Upper lobe of left lung (tissue), 6 donors: ENCODE results near the gene CXorf51A. TPM values are rescaled to one million over a fixed set of nuclear protein-coding genes. Genes with fewer than 3 reads are reported as not detected.
"Not testable (repeated sequence)": the region's sequence is repeated elsewhere in the genome, so short reads cannot be mapped to it uniquely, and the experiment has no call there.

ENCODE experiments used
- ATAC-seq, 2 donors: fragments of 200-7000 bp; cut with Tn5 transposase; one replicate each; pipeline ENCODE4 v1.9.1; 2022; ENCODE audit warnings: mild to moderate bottlenecking in 2 of 2, moderate library complexity in 2 of 2; ENCODE audit not compliant: low FRiP score in 2 of 2
- DNase-seq, 2 donors: peaks; one replicate each; pipeline ENCODE4 v3.0.0-alpha.2; 2019 to 2020
- H3K27ac ChIP-seq, 4 donors: fragments of 200-600 bp; sonication (generic); one replicate each; pipeline ENCODE4 v1.5.1; 2016 to 2019
- H3K27me3 ChIP-seq, 4 donors: fragments of 200-600 bp; sonication (generic); one replicate each; pipeline ENCODE4 v1.5.1; 2017 to 2019
- H3K36me3 ChIP-seq, 4 donors: fragments of 200-600 bp; sonication (generic); one replicate each; pipeline ENCODE4 v1.5.1; 2016 to 2019
- H3K4me1 ChIP-seq, 4 donors: fragments of 200-600 bp; sonication (generic); one replicate each; pipeline ENCODE4 v1.5.1; 2018 to 2019
- H3K4me3 ChIP-seq, 4 donors: fragments of 200-600 bp; sonication (generic); one replicate each; pipeline ENCODE4 v1.5.1; 2017 to 2019; ENCODE audit warnings: mild to moderate bottlenecking in 2 of 4, moderate library complexity in 1 of 4
- H3K9me3 ChIP-seq, 4 donors: fragments of 200-600 bp; sonication (generic); one replicate each; pipeline ENCODE4 v1.5.1; 2018 to 2019
- EP300 ChIP-seq, 4 donors: sonication (generic); formaldehyde crosslinking; IDR thresholded peaks; one replicate each; pipeline ENCODE4 v1.5.1; 2017; ENCODE audit warnings: antibody characterized with exemption in 4 of 4, control low read depth in 2 of 4
- POLR2A ChIP-seq, 4 donors: fragments of 450-650 bp; IDR thresholded peaks; one replicate each; pipeline ENCODE4 v1.5.1; 2016 to 2017; ENCODE audit warnings: antibody characterized with exemption in 4 of 4, mild to moderate bottlenecking in 2 of 4
- POLR2AphosphoS5 ChIP-seq, 2 donors: sonication (generic); formaldehyde crosslinking; IDR thresholded peaks; one replicate each; pipeline ENCODE4 v1.5.1; 2017; ENCODE audit warnings: antibody characterized with exemption in 2 of 2
- WGBS, 2 donors: methylation state at CpG; one replicate each; pipeline ENCODE4 v1.1.5; 2017 to 2018; 5-methylcytosine and 5-hydroxymethylcytosine counted together
- total RNA-seq, 6 donors: library from RNA; depleted of rRNA in 4 of 6; stranded (reverse); fragments of >200 nt in 4 of 6; gene quantifications; one replicate each; pipeline versions ENCODE4 v1.1.0 to v1.2.1, GENCODE V29; 2016 to 2021
- TF ChIP-seq, protein P1 (sequence below), 6 experiments: fragments of 450-650 bp in 4 of 6; fragments of 200-600 bp in 2 of 6; sonication (generic) in 2 of 6; IDR thresholded peaks; one replicate each; pipeline ENCODE4 v1.5.1; 2016 to 2019; ENCODE audit warnings: antibody characterized with exemption in 6 of 6
- donor health status: DM: no; HTN: no; CAD: no; lungs with moderate emphysema.
- donor health status: DM: no; HTN: yes; CAD: no; lungs with severe emphysema.

The CXorf51A gene
- not detected for total RNA-seq

DNA sequence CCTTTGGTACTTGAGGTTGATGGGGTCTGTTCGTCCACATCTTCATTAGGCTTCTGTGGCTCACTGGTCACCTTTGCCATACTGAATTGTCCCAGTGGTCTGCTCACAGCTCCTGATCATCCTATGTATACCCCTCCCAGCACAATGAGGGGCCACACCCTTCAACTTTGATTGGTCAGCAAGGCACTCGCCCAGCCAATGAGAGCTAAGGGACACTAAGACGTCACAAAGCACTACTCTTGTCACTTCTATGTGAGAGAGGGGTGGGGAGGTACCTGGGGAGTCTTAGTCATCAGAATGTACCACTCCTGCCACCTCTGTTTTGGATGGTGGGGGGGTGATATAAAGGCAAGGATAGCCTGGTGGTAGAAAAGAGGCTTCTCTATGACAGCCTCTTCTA lies at the start of gene CXorf51A:
Gene CXorf51A, minus strand, starts transcription at position 101 of the 400 bp plus-strand sequence. Its CDS starts 21 bp downstream, at position 80.
- H3K4me1 ChIP-seq, H3K9me3 ChIP-seq, H3K27ac ChIP-seq, DNase-seq, H3K27me3 ChIP-seq, H3K4me3 ChIP-seq, ATAC-seq, H3K36me3 ChIP-seq: not testable (repeated sequence)
- WGBS, 2 donors = no CpG with 5 or more reads among the region's 3 CpGs

DNA sequence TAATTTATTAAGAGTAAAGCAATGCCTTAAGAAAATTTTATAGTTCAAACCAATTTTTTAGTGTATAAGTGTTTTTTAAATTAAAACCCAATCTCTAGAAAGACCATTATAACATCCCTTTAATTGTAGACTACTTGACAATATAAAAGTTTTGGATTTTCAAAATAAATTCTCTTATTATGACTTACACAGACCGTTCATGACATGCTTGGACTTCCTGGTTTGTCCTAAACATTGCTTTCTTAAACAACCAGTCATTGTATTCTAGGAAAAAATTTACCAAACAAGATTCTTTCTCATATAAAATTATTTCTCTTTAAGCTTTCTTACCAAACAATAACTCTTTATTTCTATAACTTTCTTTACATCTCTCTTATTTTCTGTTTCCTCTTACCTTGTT lies 49.0 kb upstream of the CXorf51A start:
- no peak for DNase-seq
- H3K36me3 ChIP-seq = no peaks in the 10 kb centered on the region
- H3K4me3 ChIP-seq = no peak overlapping the region
- H3K9me3 ChIP-seq = peaks cover 0 to 11% (median 0%) of the 10 kb centered on the region in 4 donors
- no peak for ATAC-seq
- H3K27ac ChIP-seq = no peak overlapping the region
- 19 to 29% methylated on average over 1 of the region's 1 CpG for WGBS, 2 donors
- TF ChIP-seq POLR2A (IDR thresholded peaks at IDR 0.05) (no peak), POLR2AphosphoS5 (IDR thresholded peaks at IDR 0.05) (no peak), EP300 (IDR thresholded peaks at IDR 0.05) (no peak)
- TF ChIP-seq, protein P1, sequence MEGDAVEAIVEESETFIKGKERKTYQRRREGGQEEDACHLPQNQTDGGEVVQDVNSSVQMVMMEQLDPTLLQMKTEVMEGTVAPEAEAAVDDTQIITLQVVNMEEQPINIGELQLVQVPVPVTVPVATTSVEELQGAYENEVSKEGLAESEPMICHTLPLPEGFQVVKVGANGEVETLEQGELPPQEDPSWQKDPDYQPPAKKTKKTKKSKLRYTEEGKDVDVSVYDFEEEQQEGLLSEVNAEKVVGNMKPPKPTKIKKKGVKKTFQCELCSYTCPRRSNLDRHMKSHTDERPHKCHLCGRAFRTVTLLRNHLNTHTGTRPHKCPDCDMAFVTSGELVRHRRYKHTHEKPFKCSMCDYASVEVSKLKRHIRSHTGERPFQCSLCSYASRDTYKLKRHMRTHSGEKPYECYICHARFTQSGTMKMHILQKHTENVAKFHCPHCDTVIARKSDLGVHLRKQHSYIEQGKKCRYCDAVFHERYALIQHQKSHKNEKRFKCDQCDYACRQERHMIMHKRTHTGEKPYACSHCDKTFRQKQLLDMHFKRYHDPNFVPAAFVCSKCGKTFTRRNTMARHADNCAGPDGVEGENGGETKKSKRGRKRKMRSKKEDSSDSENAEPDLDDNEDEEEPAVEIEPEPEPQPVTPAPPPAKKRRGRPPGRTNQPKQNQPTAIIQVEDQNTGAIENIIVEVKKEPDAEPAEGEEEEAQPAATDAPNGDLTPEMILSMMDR (IDR thresholded peaks at IDR 0.05) = no peak
- H3K4me1 ChIP-seq = no peaks in the 10 kb centered on the region
- no peaks in the 10 kb centered on the region for H3K27me3 ChIP-seq

DNA sequence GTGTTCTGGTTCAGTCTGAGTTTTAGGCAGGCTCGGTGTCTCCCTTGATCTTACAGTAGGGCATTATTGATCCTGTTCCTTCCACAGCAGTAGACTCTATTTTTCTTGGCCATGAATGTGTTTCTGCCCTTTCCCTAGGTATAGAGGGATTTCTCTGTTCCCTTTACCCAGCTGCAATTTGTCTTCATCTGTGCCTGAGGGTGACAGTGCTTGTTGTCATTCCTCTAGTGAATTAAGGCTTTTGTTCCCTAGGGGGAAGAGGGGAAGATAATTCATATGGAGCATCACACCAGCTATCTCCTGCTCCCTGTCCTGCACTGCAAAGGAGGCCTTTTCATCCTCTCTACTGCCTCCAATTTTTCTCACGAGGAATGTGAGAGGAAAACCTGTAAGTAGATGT lies 39.7 kb upstream of the CXorf51A start:
- Histone ChIP-seq H3K36me3 (no peaks in the 10 kb centered on the region), H3K9me3 (no peaks in the 10 kb centered on the region), H3K27ac (no peak overlapping the region), H3K4me3 (no peak overlapping the region), H3K27me3 (no peaks in the 10 kb centered on the region), H3K4me1 (no peaks in the 10 kb centered on the region)
- 41 to 50% methylated on average over 1 to 2 of the region's 2 CpGs for WGBS, 2 donors
- TF ChIP-seq POLR2AphosphoS5 (IDR thresholded peaks at IDR 0.05) (no peak), POLR2A (IDR thresholded peaks at IDR 0.05) (no peak), EP300 (IDR thresholded peaks at IDR 0.05) (no peak)
- TF ChIP-seq, protein P1 (IDR thresholded peaks at IDR 0.05) = no peak
- no peak for DNase-seq
- no peak for ATAC-seq

- TF ChIP-seq POLR2AphosphoS5 (IDR thresholded peaks at IDR 0.05) (no peak), POLR2A (IDR thresholded peaks at IDR 0.05) (no peak), EP300 (IDR thresholded peaks at IDR 0.05) (no peak)
- TF ChIP-seq, protein P1 (IDR thresholded peaks at IDR 0.05) = no peak
- Histone ChIP-seq H3K4me3 (no peak overlapping the region), H3K9me3 (no peaks in the 10 kb centered on the region), H3K36me3 (no peaks in the 10 kb centered on the region), H3K27ac (no peak overlapping the region), H3K27me3 (no peaks in the 10 kb centered on the region), H3K4me1 (no peaks in the 10 kb centered on the region)
- peak in 1 of 2 donors; percentile 55 for ATAC-seq
- DNase-seq = peak in 1 of 2 donors; percentile 9
- WGBS, 2 donors = 75% methylated on average over 2 to 4 of the region's 4 CpGs
Measured at GRCh38 chrX:146831994-146832393, 17.4 kb upstream of the CXorf51A start.

DNA sequence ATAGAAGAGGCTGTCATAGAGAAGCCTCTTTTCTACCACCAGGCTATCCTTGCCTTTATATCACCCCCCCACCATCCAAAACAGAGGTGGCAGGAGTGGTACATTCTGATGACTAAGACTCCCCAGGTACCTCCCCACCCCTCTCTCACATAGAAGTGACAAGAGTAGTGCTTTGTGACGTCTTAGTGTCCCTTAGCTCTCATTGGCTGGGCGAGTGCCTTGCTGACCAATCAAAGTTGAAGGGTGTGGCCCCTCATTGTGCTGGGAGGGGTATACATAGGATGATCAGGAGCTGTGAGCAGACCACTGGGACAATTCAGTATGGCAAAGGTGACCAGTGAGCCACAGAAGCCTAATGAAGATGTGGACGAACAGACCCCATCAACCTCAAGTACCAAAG lies 5.1 kb downstream of the CXorf51A start, which contains the start of gene CXorf51B:
Gene CXorf51B, plus strand, starts transcription at position 301 of the 400 bp plus-strand sequence. Its CDS starts 21 bp downstream, at position 322.
- ATAC-seq, H3K9me3 ChIP-seq, H3K27me3 ChIP-seq, H3K4me1 ChIP-seq, H3K27ac ChIP-seq, DNase-seq, H3K4me3 ChIP-seq, H3K36me3 ChIP-seq: not testable (repeated sequence)
- WGBS, 2 donors = no CpG with 5 or more reads among the region's 3 CpGs

Other genes starting within 250 kb of the CXorf51A start
- gene CXorf51B, start 5.0 kb downstream of the CXorf51A start, total RNA-seq = not detected